ENCODE measurements around the gene MEIG1.

- no peak for TF ChIP-seq CTCF (conservative IDR thresholded peaks at IDR 0.05)
- TF ChIP-seq ZFX (IDR thresholded peaks at IDR 0.05) = peak; percentile 52; the same call in 1 of the 2 replicates
Measured at GRCh38 chr10:14959221-14960057, at the start of gene MEIG1.
